ENCODE results near the gene LIPG. TPM values are rescaled to one million over a fixed set of nuclear protein-coding genes. Genes with fewer than 3 reads are reported as not detected.

The LIPG gene
- total RNA-seq, 2 experiments from 2014 or later, result not detected

GRCh38 chr18:49515516-49515915 lies 46.3 kb upstream of the LIPG start:
- ChIA-PET POLR2A (no interaction called here), CTCF (ENCODE audit: unreplicated experiment) (no interaction called here)
- H3K4me1 ChIP-seq (ENCODE audit: insufficient read depth, low read length, poor library complexity, severe bottlenecking), result no peaks in the 10 kb centered on the region
- no peaks in the 10 kb centered on the region for H3K36me3 ChIP-seq (ENCODE audit: insufficient read depth, low read length)
- H4K20me1 ChIP-seq (ENCODE audit: insufficient read depth, low read length), result no peaks in the 10 kb centered on the region
- no peak overlapping the region for H3K4me2 ChIP-seq (ENCODE audit: low read length)
- TF ChIP-seq CTCF (conservative IDR thresholded peaks at IDR 0.05; ENCODE audit: low read length) (no peak), EZH2phosphoT487 (IDR thresholded peaks at IDR 0.05; ENCODE audit: borderline replicate concordance, low read depth, low read length) (no peak)
- H3K9me2 ChIP-seq (ENCODE audit: insufficient read depth, low read length), result no peaks in the 10 kb centered on the region
- no TSS peak for BruUV-seq (replicated peaks)
- H3K9me3 ChIP-seq (ENCODE audit: low read length), result no peaks in the 10 kb centered on the region
- DNase-seq (ENCODE audit: low spot score), result no peak
- no peaks in the 10 kb centered on the region for H3K79me2 ChIP-seq (ENCODE audit: insufficient read depth, low read depth, low read length)
- no peak overlapping the region for H3K27ac ChIP-seq (ENCODE audit: low read depth, low read length, poor library complexity, severe bottlenecking)
- no peak overlapping the region for H2AFZ ChIP-seq (ENCODE audit: low read length)
- intact Hi-C loops (cut with micrococcal nuclease; ENCODE audit: unreplicated experiment), result no loop called here
- no peak overlapping the region for H3K4me3 ChIP-seq (ENCODE audit: low read depth, low read length, poor library complexity, severe bottlenecking)

GRCh38 chr18:49517483-49517882 lies 44.4 kb upstream of the LIPG start:
- POLR2A ChIA-PET, result no interaction called here
- intact Hi-C loops (cut with micrococcal nuclease; ENCODE audit: unreplicated experiment), result no loop called here
- no peak for DNase-seq (ENCODE audit: low spot score)

More at GRCh38 chr18:49517483-49517882, 44.4 kb upstream of the LIPG start:
- TF ChIP-seq EZH2phosphoT487 (IDR thresholded peaks at IDR 0.05; ENCODE audit: borderline replicate concordance, low read depth, low read length), result no peak
- no peak for TF ChIP-seq CTCF (conservative IDR thresholded peaks at IDR 0.05; ENCODE audit: low read length)
- Histone ChIP-seq H2AFZ (ENCODE audit: low read length) (no peak overlapping the region), H3K4me2 (ENCODE audit: low read length) (no peak overlapping the region), H3K9me3 (ENCODE audit: low read length) (no peaks in the 10 kb centered on the region), H4K20me1 (ENCODE audit: insufficient read depth, low read length) (no peaks in the 10 kb centered on the region), H3K4me3 (ENCODE audit: low read depth, low read length, poor library complexity, severe bottlenecking) (no peak overlapping the region), H3K36me3 (ENCODE audit: insufficient read depth, low read length) (no peaks in the 10 kb centered on the region), H3K79me2 (ENCODE audit: insufficient read depth, low read depth, low read length) (no peaks in the 10 kb centered on the region), H3K9me2 (ENCODE audit: insufficient read depth, low read length) (no peaks in the 10 kb centered on the region), H3K27ac (ENCODE audit: low read depth, low read length, poor library complexity, severe bottlenecking) (no peak overlapping the region), H3K4me1 (ENCODE audit: insufficient read depth, low read length, poor library complexity, severe bottlenecking) (no peaks in the 10 kb centered on the region)
- no TSS peak for BruUV-seq (replicated peaks)
- CTCF ChIA-PET (ENCODE audit: unreplicated experiment), result no interaction called here
